Activated CD8-positive, alpha-beta memory T cell treated with anti-CD3 and anti-CD28 coated beads for 48 hours (primary cell): ENCODE results near the gene PTPRN2.

ENCODE experiments used
- DNase-seq, 3 experiments: peaks; one replicate each; pipeline ENCODE4 v3.0.0-alpha.2; 2020; ENCODE audit warnings: low read depth in 2 of 3, low spot score in 2 of 3

Gene PTPRN2

DNA sequence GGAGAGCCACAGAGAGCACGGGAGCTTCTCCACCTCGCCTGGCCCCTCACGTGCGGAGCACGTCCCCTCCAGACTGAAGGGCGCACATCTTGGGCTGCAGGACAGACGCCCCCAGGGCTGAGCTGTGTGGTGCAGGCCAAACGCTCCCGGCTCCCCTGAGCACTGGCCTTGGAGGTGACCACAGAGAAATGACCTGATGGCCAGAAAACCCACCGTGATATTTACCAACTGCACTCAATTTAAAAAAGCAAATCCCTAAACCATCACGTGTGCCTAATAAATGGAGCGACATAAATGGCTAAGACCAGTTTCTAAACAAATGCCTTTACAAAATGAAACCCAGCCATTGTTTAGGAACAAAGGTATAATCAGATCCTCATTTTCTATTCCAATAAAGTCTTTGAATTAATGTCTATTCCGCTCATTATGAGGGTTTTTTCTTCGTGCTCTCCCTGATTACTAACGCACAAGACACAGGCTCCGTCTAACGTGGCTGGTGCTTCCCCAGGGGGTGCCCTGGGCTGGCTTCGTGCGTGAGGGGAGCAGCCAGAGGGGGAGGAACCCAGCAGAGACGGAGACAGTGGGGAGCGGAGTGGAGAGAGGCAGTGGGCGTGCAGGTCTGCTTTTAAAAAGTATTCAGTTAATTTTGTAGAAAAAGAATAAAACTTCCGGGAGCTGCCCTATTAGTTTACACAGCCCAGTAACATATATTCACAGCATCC is 1060.5 kb downstream of the PTPRN2 start:
- no peak for DNase-seq

GRCh38 chr7:157526005-157526912 is 1061.4 kb downstream of the PTPRN2 start:
- DNase-seq = no peak

- DNase-seq = no peak
Measured at GRCh38 chr7:157525491-157525915, 1062.1 kb downstream of the PTPRN2 start.

GRCh38 chr7:157524731-157525130 is 1062.9 kb downstream of the PTPRN2 start:
- DNase-seq = no peak

- no peak for DNase-seq
Measured at GRCh38 chr7:157523766-157524421, 1063.7 kb downstream of the PTPRN2 start.

DNA sequence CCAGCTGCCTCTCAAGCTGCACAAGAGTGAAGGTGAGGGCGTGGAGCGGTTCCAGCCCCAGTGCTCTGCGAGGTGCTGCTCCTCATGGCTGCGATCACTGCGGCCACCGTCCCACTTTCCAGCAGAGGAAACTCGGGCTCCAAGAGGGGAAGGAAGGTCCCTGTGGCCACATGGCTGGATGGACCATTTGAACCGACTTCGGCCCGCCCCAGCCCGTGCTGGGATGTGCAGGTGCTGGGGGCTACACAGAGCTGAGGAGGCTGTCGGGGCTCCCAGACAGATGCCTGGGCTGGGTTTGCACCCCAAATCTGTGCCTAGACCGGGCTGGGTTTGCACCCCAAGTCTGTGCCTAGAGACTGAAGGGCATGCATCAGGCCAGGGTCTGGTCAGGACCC is 1064.3 kb downstream of the PTPRN2 start:
- DNase-seq = no peak

DNA sequence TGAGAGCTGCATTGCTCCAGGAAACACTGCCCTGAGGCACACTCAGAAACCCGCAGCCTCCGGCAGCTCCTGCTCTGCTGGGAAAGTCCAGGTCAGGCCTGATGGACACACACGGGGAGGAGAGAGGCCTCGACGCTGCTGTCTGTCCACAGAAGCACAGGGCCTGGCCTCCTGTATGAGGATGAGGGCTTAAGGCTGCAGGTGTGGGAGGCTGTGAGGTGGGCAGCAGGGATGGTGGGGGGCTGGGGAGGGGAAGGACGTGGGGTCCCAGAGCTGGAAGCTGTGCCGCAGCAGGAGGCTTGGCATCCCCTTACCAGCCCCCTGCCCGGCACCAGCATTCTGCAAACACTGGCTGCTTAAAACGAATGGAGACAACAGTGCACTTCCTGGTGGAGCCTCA is 1064.7 kb downstream of the PTPRN2 start:
- no peak for DNase-seq

- no peak for DNase-seq
Measured at GRCh38 chr7:157522189-157522588, 1065.4 kb downstream of the PTPRN2 start.

- no peak for DNase-seq
Measured at GRCh38 chr7:157521752-157522151, 1065.9 kb downstream of the PTPRN2 start.

- DNase-seq = no peak
Measured at GRCh38 chr7:157521061-157521731, 1066.4 kb downstream of the PTPRN2 start.

DNA sequence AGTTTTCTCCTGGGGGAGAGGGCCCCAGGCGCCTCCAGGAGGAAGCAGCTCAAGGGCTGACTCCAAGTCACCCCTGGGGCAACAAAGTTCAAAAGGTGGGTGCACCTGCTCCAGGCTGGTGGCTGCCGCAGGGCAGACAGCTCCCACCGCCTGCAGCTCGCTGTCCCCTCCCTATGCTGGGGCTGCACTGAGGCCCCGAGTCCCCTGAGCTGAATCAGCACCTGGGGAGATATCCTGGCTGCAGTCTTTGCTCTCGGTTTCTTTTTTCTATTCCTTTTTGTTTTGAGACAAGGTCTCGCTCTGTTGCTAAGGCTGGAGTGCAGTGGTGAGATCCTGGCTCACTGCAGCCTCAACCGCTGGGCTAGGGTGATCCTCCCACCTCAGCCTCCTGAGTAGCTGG is 1067.4 kb downstream of the PTPRN2 start:
- no peak for DNase-seq

DNA sequence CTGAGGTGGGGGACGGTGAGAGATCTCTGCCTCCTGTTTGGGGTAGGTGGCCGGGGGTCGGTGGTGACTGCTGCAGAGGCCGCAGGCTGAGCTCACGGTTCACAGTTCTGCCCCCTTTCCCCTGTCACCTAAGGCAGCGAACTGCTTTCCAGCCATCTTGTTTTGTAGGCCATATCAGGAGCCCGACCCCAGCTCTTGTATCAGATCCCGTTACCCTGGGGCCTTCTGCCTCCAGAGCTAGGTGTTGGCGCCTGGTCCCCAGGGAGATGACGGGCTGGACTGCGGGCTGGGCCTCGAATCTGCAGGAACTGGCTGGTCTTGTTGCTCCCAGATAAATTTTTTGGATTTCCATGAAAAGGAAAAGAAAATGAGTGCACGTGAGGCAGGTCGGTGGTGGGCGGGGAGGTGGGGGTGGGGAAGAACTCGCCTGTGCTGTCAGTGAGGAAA is 1067.8 kb downstream of the PTPRN2 start:
- no peak for DNase-seq

GRCh38 chr7:157519246-157519645 is 1068.4 kb downstream of the PTPRN2 start:
- DNase-seq = no peak

GRCh38 chr7:157518514-157519175 is 1069.0 kb downstream of the PTPRN2 start:
- no peak for DNase-seq

GRCh38 chr7:157517782-157518513 is 1069.7 kb downstream of the PTPRN2 start:
- DNase-seq = no peak

DNA sequence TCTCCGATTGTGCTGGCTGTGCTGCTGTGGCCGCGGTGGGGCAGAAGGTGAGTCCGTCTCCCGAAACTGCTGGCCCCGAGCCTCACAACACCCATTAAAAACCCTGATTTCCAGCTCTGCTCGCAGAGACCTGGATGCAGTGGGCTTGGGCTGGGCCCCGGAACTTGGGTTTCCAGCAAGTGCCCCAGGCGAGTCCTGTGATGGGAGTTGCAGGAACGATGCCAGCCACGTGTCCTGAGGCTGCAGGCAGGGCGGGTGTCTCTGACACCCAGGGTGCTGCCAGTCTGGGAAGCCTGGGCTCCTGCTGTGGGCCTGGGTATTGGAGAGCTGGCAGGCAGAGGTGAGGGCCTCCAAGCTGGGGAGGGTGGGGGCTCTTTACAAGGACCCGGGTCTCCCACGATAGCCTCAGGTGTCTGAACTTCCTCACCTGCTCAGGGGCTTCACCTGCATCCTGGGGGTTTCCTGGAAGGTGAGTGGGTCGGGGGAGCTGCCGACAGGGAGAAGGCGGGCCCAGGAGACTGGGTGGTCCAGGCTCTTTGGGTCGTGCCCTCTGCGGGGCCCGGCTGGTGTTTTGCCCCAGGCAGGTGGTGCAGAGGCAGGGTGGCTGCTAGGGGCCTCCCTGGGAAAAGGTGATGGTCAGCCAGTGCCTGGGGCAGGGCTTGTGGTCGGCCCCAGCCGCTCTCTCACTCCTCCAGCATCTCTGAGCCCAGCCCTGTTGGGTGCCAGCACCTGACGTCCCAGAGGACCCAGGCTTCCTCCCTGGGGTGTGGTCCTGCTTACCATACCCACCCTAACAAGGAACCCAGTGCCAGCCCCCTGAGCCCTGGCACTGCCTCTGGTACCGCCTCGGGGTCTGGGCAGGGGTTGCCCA is 1070.5 kb downstream of the PTPRN2 start:
- DNase-seq = no peak

- no peak for DNase-seq
Measured at GRCh38 chr7:157516311-157516710, 1071.3 kb downstream of the PTPRN2 start.

DNA sequence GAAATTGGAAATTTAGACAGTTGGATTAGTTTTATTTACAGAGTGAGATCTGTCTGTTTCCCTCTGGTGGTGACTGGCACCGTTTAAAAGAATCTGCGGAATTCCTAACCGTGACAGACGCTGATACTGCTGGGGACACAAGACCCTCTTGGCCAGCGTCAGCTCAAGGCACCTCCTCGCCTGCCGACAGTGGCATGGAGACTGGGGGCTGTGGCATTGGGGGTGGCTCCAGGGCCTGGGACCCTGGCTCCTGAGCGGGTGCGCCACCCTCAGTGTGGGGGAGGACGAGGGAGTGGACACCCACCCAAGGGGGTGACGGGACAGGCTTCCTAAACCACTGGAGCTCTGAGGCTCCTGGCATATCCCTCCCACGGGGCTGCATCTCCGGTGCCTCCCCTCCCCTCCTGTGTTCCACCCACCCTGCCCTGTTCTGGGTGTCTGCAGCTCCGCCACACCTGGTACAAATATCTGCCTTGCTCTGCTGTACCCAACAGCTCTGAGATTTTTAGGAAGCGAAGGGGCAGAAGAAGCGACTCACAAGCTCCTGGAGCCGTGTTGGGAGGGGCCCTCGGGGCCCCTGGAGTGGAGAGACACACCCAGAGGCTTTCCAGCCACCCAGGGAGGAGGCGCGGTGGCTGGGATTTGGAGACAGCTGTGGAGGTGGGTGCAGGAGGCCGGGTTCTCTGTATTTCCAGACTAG is 1072.1 kb downstream of the PTPRN2 start:
- DNase-seq = no peak
